OCI-LY1 (cell line): Measurements from ENCODE around the gene GPHB5.

Source experiments
- CTCF ChIP-seq: fragments of 200-600 bp; sonication (generic), shearing (Covaris generic); IDR thresholded peaks from 2 replicates; pipeline ENCODE4 v1.5.1; 2017; ENCODE audit warnings: mild to moderate bottlenecking, antibody characterized with exemption, low read length, moderate library complexity, mixed read lengths
- EZH2 ChIP-seq: fragments of 200-600 bp; sonication (generic), shearing (Covaris generic); IDR thresholded peaks from 2 replicates; pipeline ENCODE4 v1.8.0; 2017; ENCODE audit warnings: borderline replicate concordance, mixed run types, mild to moderate bottlenecking, antibody characterized with exemption, low read length, moderate library complexity, mixed read lengths

DNA sequence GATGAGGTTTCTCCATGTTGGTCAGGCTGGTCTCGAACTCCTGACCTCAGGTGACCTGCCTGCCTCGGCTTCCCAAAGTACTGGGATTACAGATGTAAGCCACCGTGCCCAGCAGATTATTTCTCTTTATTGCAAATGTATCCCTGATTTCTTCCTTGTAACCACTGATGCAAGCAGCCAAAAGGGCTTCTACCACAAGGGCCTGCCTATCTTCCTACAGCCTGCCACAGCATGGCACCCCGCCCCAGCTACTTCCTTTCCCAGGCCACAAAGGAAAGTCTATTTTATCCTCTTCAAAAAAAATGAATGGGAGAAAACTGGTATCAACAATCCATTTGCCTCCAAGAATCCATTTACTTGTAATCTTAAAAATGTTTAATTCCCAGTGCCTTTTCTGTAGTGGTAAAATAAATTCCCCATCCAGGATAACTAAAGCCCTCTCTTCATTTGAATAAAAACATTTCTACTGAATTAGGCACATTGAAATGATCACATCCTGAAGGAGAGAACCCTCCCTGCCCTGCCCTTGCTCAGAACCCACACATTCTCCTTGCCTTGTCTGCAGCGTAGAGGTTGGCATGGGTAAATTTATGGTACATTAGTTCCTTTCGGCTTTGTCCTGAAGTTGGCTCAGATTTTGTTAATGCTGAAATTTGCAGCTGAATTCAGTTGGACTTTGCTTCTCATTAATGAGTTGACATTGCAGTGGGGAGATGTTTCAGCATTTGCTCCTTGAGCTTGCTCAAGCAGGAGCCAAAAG lies 19.2 kb downstream of the GPHB5 start:
- TF ChIP-seq CTCF (no peak), EZH2 (no peak)
